DND-41 (cell line): ENCODE measurements around the gene SVIL.

Experiments
- ATAC-seq: fragments of 200-7000 bp; cut with Tn5 transposase; 3 replicates; pipeline ENCODE4 v1.9.1; 2021; ENCODE audit warnings: low read depth; ENCODE audit not compliant: insufficient read depth
- DNase-seq: peaks from one replicate; pipeline ENCODE4 v3.0.0-alpha.2; 2020
- H2AFZ ChIP-seq: 2 replicates; pipeline ENCODE4 v1.6.0; 2012; ENCODE audit warnings: low read depth, low read length
- H3K27ac ChIP-seq: 2 replicates; pipeline ENCODE4 v1.5.1; 2012; ENCODE audit warnings: low read length, inconsistent platforms
- H3K27me3 ChIP-seq: fragments of 200-600 bp; sonication (generic); 2 replicates; pipeline ENCODE4 v1.6.0; 2012; ENCODE audit warnings: low read length, mild to moderate bottlenecking, inconsistent platforms; ENCODE audit not compliant: insufficient read depth, poor library complexity
- H3K36me3 ChIP-seq: 2 replicates; pipeline ENCODE4 v1.5.1; 2012; ENCODE audit warnings: low read length, inconsistent platforms; ENCODE audit not compliant: insufficient read depth
- H3K4me1 ChIP-seq: 2 replicates; pipeline ENCODE4 v1.5.1; 2012; ENCODE audit warnings: mild to moderate bottlenecking, low read length; ENCODE audit not compliant: insufficient read depth
- H3K4me2 ChIP-seq: 2 replicates; pipeline ENCODE4 v1.6.0; 2012; ENCODE audit warnings: mild to moderate bottlenecking, moderate library complexity, low read length, inconsistent platforms; ENCODE audit not compliant: insufficient read depth
- H3K4me3 ChIP-seq, 2 experiments: fragments of 200-600 bp in 1 of 2; shearing (Covaris generic) in 1 of 2; 2 replicates each; pipeline ENCODE4 v1.5.1; 2012 to 2016; ENCODE audit warnings: inconsistent platforms in 2 of 2, low read length in 2 of 2, mild to moderate bottlenecking in 2 of 2, low read depth in 1 of 2, moderate library complexity in 1 of 2
- H3K79me2 ChIP-seq: 2 replicates; pipeline ENCODE4 v1.6.0; 2012; ENCODE audit warnings: low read length, inconsistent platforms; ENCODE audit not compliant: insufficient read depth
- H3K9ac ChIP-seq: 2 replicates; pipeline ENCODE4 v1.6.0; 2012; ENCODE audit warnings: low read depth, mild to moderate bottlenecking, inconsistent platforms, low read length, moderate library complexity
- H3K9me3 ChIP-seq: 2 replicates; pipeline ENCODE4 v1.5.1; 2012; ENCODE audit warnings: low read length, moderate library complexity, mild to moderate bottlenecking, inconsistent platforms; ENCODE audit not compliant: insufficient read depth, severe bottlenecking
- H4K20me1 ChIP-seq: 2 replicates; pipeline ENCODE4 v1.6.0; 2012; ENCODE audit warnings: low read length; ENCODE audit not compliant: insufficient read depth
- CTCF ChIP-seq: IDR thresholded peaks from 2 replicates; pipeline ENCODE4 v1.5.1; 2012; ENCODE audit warnings: borderline replicate concordance, low read length, moderate library complexity, mild to moderate bottlenecking; ENCODE audit not compliant: poor library complexity, severe bottlenecking; ENCODE audit errors: extremely low read depth
- EZH2 ChIP-seq: IDR thresholded peaks from 3 replicates; pipeline ENCODE4 v1.6.1; 2012; ENCODE audit warnings: borderline replicate concordance, low read depth, mild to moderate bottlenecking, moderate library complexity, low read length, inconsistent platforms; ENCODE audit not compliant: severe bottlenecking

The SVIL gene

GRCh38 chr10:29648983-29649268, 14.2 kb upstream of the SVIL start:
- TF ChIP-seq EZH2 (no peak), CTCF (no peak)
- no peak overlapping the region for H3K9ac ChIP-seq
- H2AFZ ChIP-seq = no peak overlapping the region
- no peak for DNase-seq
- peaks cover 35% of the 10 kb centered on the region for H3K4me1 ChIP-seq
- no peak for ATAC-seq
- H3K4me2 ChIP-seq = no peak overlapping the region
- peaks cover 22% of the 10 kb centered on the region for H4K20me1 ChIP-seq
- H3K27ac ChIP-seq = no peak overlapping the region
- H3K36me3 ChIP-seq = no peaks in the 10 kb centered on the region
- H3K27me3 ChIP-seq = no peaks in the 10 kb centered on the region
- H3K79me2 ChIP-seq = no peaks in the 10 kb centered on the region; the same call in 1 of the 2 replicates
- H3K9me3 ChIP-seq = no peaks in the 10 kb centered on the region
- H3K4me3 ChIP-seq = no peak overlapping the region

GRCh38 chr10:29648114-29648982, 13.6 kb upstream of the SVIL start:
- H3K79me2 ChIP-seq = no peaks in the 10 kb centered on the region; the same call in 1 of the 2 replicates
- peaks cover 35% of the 10 kb centered on the region for H3K4me1 ChIP-seq
- H3K27ac ChIP-seq = peak overlapping the region; percentile 61
- H3K27me3 ChIP-seq = no peaks in the 10 kb centered on the region
- TF ChIP-seq EZH2 = no peak
- TF ChIP-seq CTCF = no peak
- H3K4me2 ChIP-seq = peak overlapping the region; percentile 24
- H3K9ac ChIP-seq = no peak overlapping the region
- no peaks in the 10 kb centered on the region for H3K36me3 ChIP-seq
- peak; percentile 67 for DNase-seq
- no peaks in the 10 kb centered on the region for H3K9me3 ChIP-seq
- peak; percentile 90 for ATAC-seq
- peaks cover 22% of the 10 kb centered on the region for H4K20me1 ChIP-seq
- no peak overlapping the region for H3K4me3 ChIP-seq
- H2AFZ ChIP-seq = no peak overlapping the region

GRCh38 chr10:29647478-29647877, 12.7 kb upstream of the SVIL start:
- no peak overlapping the region for H3K4me3 ChIP-seq
- H3K9ac ChIP-seq = no peak overlapping the region
- H3K4me1 ChIP-seq = peaks cover 35% of the 10 kb centered on the region
- H3K27ac ChIP-seq = peak overlapping the region; percentile 12; the same call in 1 of the 2 replicates
- DNase-seq (no peak), ATAC-seq (no peak)
- TF ChIP-seq EZH2 (no peak), CTCF (no peak)
- H3K27me3 ChIP-seq = no peaks in the 10 kb centered on the region
- peaks cover 22% of the 10 kb centered on the region for H4K20me1 ChIP-seq
- H3K9me3 ChIP-seq = no peaks in the 10 kb centered on the region
- no peaks in the 10 kb centered on the region; the same call in 1 of the 2 replicates for H3K79me2 ChIP-seq
- no peak overlapping the region for H2AFZ ChIP-seq
- H3K4me2 ChIP-seq = no peak overlapping the region; the same call in 1 of the 2 replicates
- H3K36me3 ChIP-seq = no peaks in the 10 kb centered on the region
